Osteoblast (primary cell): Measurements from ENCODE around the gene TCF19. TPM values are rescaled to one million over a fixed set of nuclear protein-coding genes. Genes with fewer than 3 reads are reported as not detected.
"Not testable (repeated sequence)": the region's sequence is repeated elsewhere in the genome, so short reads cannot be mapped to it uniquely, and the experiment has no call there.

Source experiments
- DNase-seq: peaks from one replicate; pipeline ENCODE4 v3.0.0; 2011; ENCODE audit warnings: low spot score, mixed read lengths; ENCODE audit not compliant: insufficient read length; ENCODE audit errors: missing footprints
- H2AFZ ChIP-seq: 2 replicates; pipeline ENCODE4 v1.6.0; 2011; ENCODE audit warnings: mild to moderate bottlenecking, low read length
- H3K27ac ChIP-seq: 2 replicates; pipeline ENCODE4 v1.5.1; 2011; ENCODE audit warnings: mild to moderate bottlenecking, low read depth, low read length, moderate library complexity
- H3K27me3 ChIP-seq: 2 replicates; pipeline ENCODE4 v1.6.0; 2012; ENCODE audit warnings: mild to moderate bottlenecking, control low read depth, inconsistent platforms, low read length, moderate library complexity; ENCODE audit not compliant: insufficient read depth
- H3K36me3 ChIP-seq: 2 replicates; pipeline ENCODE4 v1.5.1; 2011; ENCODE audit warnings: mild to moderate bottlenecking, low read length, control low read depth, moderate library complexity; ENCODE audit not compliant: insufficient read depth
- H3K4me1 ChIP-seq: 2 replicates; pipeline ENCODE4 v1.5.1; 2011; ENCODE audit warnings: mild to moderate bottlenecking, low read length, control low read depth, moderate library complexity; ENCODE audit not compliant: insufficient read depth
- H3K4me2 ChIP-seq: 2 replicates; pipeline ENCODE4 v1.6.0; 2011; ENCODE audit warnings: mild to moderate bottlenecking, low read length; ENCODE audit not compliant: insufficient read depth
- H3K4me3 ChIP-seq: fragments of 200-600 bp; sonication (generic); 3 replicates; pipeline ENCODE4 v1.5.1; 2012; ENCODE audit warnings: mild to moderate bottlenecking, low read length, inconsistent platforms; ENCODE audit not compliant: insufficient read depth
- H3K79me2 ChIP-seq: 2 replicates; pipeline ENCODE4 v1.6.0; 2012; ENCODE audit warnings: mild to moderate bottlenecking, low read length, control low read depth, inconsistent platforms; ENCODE audit not compliant: insufficient read depth
- H3K9me3 ChIP-seq: 2 replicates; pipeline ENCODE4 v1.5.1; 2011; ENCODE audit warnings: low read depth, low read length, control low read depth
- H4K20me1 ChIP-seq: 2 replicates; pipeline ENCODE4 v1.6.0; 2012; ENCODE audit warnings: mild to moderate bottlenecking, low read length, control low read depth; ENCODE audit not compliant: insufficient read depth
- total RNA-seq: library from RNA; depleted of rRNA; stranded (reverse); fragments of >200 nt; gene quantifications from 2 replicates; pipeline ENCODE4 v1.2.3, GENCODE V29; 2012
- TF ChIP-seq, protein P1 (sequence below): IDR thresholded peaks from 2 replicates; pipeline ENCODE4 v1.5.1; 2011; ENCODE audit warnings: mild to moderate bottlenecking, low read depth, low read length, moderate library complexity; ENCODE audit errors: extremely low read depth

Gene TCF19
- total RNA-seq, 1 donor, result 5.8 TPM

- no peak for DNase-seq
- Histone ChIP-seq H3K36me3 (no peaks in the 10 kb centered on the region), H4K20me1 (no peaks in the 10 kb centered on the region), H2AFZ (peak overlapping the region; percentile 59), H3K79me2 (peaks cover 8% of the 10 kb centered on the region), H3K4me1 (peaks cover 7% of the 10 kb centered on the region), H3K27me3 (no peaks in the 10 kb centered on the region), H3K9me3 (no peaks in the 10 kb centered on the region), H3K4me2 (peak overlapping the region; percentile 26), H3K27ac (no peak overlapping the region), H3K4me3 (peak overlapping the region; percentile 70)
- TF ChIP-seq, protein P1, sequence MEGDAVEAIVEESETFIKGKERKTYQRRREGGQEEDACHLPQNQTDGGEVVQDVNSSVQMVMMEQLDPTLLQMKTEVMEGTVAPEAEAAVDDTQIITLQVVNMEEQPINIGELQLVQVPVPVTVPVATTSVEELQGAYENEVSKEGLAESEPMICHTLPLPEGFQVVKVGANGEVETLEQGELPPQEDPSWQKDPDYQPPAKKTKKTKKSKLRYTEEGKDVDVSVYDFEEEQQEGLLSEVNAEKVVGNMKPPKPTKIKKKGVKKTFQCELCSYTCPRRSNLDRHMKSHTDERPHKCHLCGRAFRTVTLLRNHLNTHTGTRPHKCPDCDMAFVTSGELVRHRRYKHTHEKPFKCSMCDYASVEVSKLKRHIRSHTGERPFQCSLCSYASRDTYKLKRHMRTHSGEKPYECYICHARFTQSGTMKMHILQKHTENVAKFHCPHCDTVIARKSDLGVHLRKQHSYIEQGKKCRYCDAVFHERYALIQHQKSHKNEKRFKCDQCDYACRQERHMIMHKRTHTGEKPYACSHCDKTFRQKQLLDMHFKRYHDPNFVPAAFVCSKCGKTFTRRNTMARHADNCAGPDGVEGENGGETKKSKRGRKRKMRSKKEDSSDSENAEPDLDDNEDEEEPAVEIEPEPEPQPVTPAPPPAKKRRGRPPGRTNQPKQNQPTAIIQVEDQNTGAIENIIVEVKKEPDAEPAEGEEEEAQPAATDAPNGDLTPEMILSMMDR, result no peak
These were observed 21.5 kb downstream of the TCF19 start for GRCh38 chr6:31179896-31180295.

- TF ChIP-seq, protein P1, result no peak
- H3K27me3 ChIP-seq, result no peaks in the 10 kb centered on the region
- H3K36me3 ChIP-seq, result no peaks in the 10 kb centered on the region
- H3K27ac ChIP-seq, result no peak overlapping the region
- H3K9me3 ChIP-seq, result no peaks in the 10 kb centered on the region
- peak overlapping the region; percentile 70 for H3K4me3 ChIP-seq
- H3K4me1 ChIP-seq, result peaks cover 7% of the 10 kb centered on the region
- no peaks in the 10 kb centered on the region for H4K20me1 ChIP-seq
- peak; percentile 97 for DNase-seq
- peaks cover 8% of the 10 kb centered on the region for H3K79me2 ChIP-seq
- peak overlapping the region; percentile 59 for H2AFZ ChIP-seq
- H3K4me2 ChIP-seq, result peak overlapping the region; percentile 26
These were observed 22.1 kb downstream of the TCF19 start for GRCh38 chr6:31180500-31180899.

GRCh38 chr6:31183287-31183686 lies 24.9 kb downstream of the TCF19 start:
- not testable (repeated sequence) for DNase-seq, H3K36me3 ChIP-seq

DNA sequence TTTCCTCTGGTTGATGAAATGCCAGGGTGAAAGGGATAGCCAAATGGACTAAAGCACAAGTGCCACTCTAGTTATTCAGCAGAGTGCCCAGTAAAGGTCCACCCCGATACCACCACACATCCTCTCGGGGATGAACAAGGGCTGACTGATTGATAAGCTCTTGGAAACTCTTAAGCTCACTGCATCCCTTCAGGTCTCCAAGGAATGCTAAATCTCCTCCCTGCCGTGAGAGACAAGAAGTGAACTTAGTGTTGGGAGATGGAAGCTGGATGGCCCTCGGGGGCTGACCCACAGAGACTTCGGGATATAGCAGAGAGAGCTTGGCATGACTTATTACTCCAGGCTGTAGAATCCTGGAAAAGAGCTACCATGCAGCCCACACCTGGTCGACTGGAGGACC lies 25.5 kb downstream of the TCF19 start:
- not testable (repeated sequence) for H3K9me3 ChIP-seq

More at GRCh38 chr6:31183287-31183686, 24.9 kb downstream of the TCF19 start:
- not testable (repeated sequence) for H3K79me2 ChIP-seq, H3K4me3 ChIP-seq, H3K27ac ChIP-seq, H2AFZ ChIP-seq, H4K20me1 ChIP-seq, H3K9me3 ChIP-seq, H3K27me3 ChIP-seq, H3K4me1 ChIP-seq, H3K4me2 ChIP-seq

GRCh38 chr6:31185695-31186051 lies 27.3 kb downstream of the TCF19 start:
- not testable (repeated sequence) for H3K9me3 ChIP-seq, H3K27me3 ChIP-seq, H4K20me1 ChIP-seq, H3K79me2 ChIP-seq, DNase-seq, H3K36me3 ChIP-seq, H3K4me1 ChIP-seq
- Histone ChIP-seq H3K4me3 (peak overlapping the region; percentile 66), H3K4me2 (peak overlapping the region; percentile 70), H3K27ac (peak overlapping the region; percentile 58), H2AFZ (peak overlapping the region; percentile 89)

More for the DNA sequence above, 25.5 kb downstream of the TCF19 start:
- H2AFZ ChIP-seq, H3K27me3 ChIP-seq, H3K36me3 ChIP-seq, H4K20me1 ChIP-seq, H3K4me2 ChIP-seq, H3K79me2 ChIP-seq, H3K4me1 ChIP-seq, H3K27ac ChIP-seq, H3K4me3 ChIP-seq, DNase-seq: not testable (repeated sequence)
